Ascending aorta (tissue), 2 donors: ENCODE data around the gene KNSTRN. TPM values are rescaled to one million over a fixed set of nuclear protein-coding genes. Genes with fewer than 3 reads are reported as not detected.

Experiments
- DNase-seq, 2 donors: peaks; one replicate each; pipeline ENCODE4 v3.0.0-alpha.2; 2019; ENCODE audit warnings: low spot score in 2 of 2
- H3K27ac ChIP-seq, 2 donors: fragments of 200-600 bp; sonication (generic); one replicate each; pipeline ENCODE4 v1.5.1; 2016 to 2017; ENCODE audit warnings: mild to moderate bottlenecking in 1 of 2
- H3K27me3 ChIP-seq: fragments of 200-600 bp; sonication (generic); one replicate; pipeline ENCODE4 v1.5.1; 2017
- H3K36me3 ChIP-seq, 2 donors: fragments of 200-600 bp; sonication (generic); one replicate each; pipeline ENCODE4 v1.5.1; 2016
- H3K4me1 ChIP-seq, 2 donors: fragments of 200-600 bp; sonication (generic); one replicate each; pipeline ENCODE4 v1.5.1; 2016 to 2017; ENCODE audit warnings: mild to moderate bottlenecking in 1 of 2
- H3K4me3 ChIP-seq, 2 donors: fragments of 200-600 bp; sonication (generic); one replicate each; pipeline ENCODE4 v1.5.1; 2016 to 2017; ENCODE audit warnings: mild to moderate bottlenecking in 1 of 2
- H3K9me3 ChIP-seq, 2 donors: fragments of 200-600 bp; sonication (generic); one replicate each; pipeline ENCODE4 v1.5.1; 2016
- CTCF ChIP-seq, 3 experiments: fragments of 200-600 bp in 2 of 3; fragments of 450-650 bp in 1 of 3; sonication (generic) in 2 of 3; IDR thresholded peaks; one replicate each; pipeline ENCODE4 v1.5.1; 2016 to 2019; ENCODE audit warnings: antibody characterized with exemption in 3 of 3, mild to moderate bottlenecking in 1 of 3, moderate library complexity in 1 of 3
- intact Hi-C: fragments of 100-400 bp; cut with DNase I; formaldehyde crosslinking; loops from one replicate; pipeline ENCODE4 v1.15.1; 2023
- total RNA-seq: library from RNA; depleted of rRNA; stranded (reverse); fragments of >200 nt; gene quantifications from one replicate; pipeline ENCODE4 v1.1.0, GENCODE V29; 2016

Gene KNSTRN
- total RNA-seq, 1 donor from 2014 or later: 5.1 TPM

GRCh38 chr15:40335938-40336743, 46.4 kb upstream of the KNSTRN start:
- intact Hi-C loops: loop anchor here (1.0 to 5.0 kb wide), 2 partner anchors 12 to 234 kb away; no protein-coding TSS in a partner anchor
- no peak for DNase-seq
- Histone ChIP-seq H3K9me3 (no peaks in the 10 kb centered on the region), H3K4me3 (no peak overlapping the region), H3K4me1 (peaks cover 50 to 85% of the 10 kb centered on the region in 2 donors), H3K27ac (peak overlapping the region; percentile 98 to 99), H3K27me3 (no peaks in the 10 kb centered on the region), H3K36me3 (peaks cover 4 to 7% of the 10 kb centered on the region in 2 donors)
- no peak for TF ChIP-seq CTCF (IDR thresholded peaks at IDR 0.05)

- Histone ChIP-seq H3K36me3 (peaks cover 4 to 7% of the 10 kb centered on the region in 2 donors), H3K27me3 (no peaks in the 10 kb centered on the region), H3K4me3 (peak overlapping the region in 1 of 2 donors; percentile 40), H3K9me3 (no peaks in the 10 kb centered on the region), H3K27ac (peak overlapping the region; percentile 98 to 99), H3K4me1 (peaks cover 56 to 90% of the 10 kb centered on the region in 2 donors)
- DNase-seq: no peak
- peak in 1 of 3 experiments; percentile 17 for TF ChIP-seq CTCF (IDR thresholded peaks at IDR 0.05)
- intact Hi-C loops: loop anchor here (1.0 to 5.0 kb wide), 2 partner anchors 12 to 234 kb away; no protein-coding TSS in a partner anchor
These were observed 45.8 kb upstream of the KNSTRN start for GRCh38 chr15:40336744-40337122.

- H3K9me3 ChIP-seq: no peaks in the 10 kb centered on the region
- H3K4me3 ChIP-seq: peak overlapping the region; percentile 24 to 40
- peak overlapping the region; percentile 98 to 99 for H3K27ac ChIP-seq
- no peak for TF ChIP-seq CTCF (IDR thresholded peaks at IDR 0.05)
- H3K4me1 ChIP-seq: peaks cover 60 to 94% of the 10 kb centered on the region in 2 donors
- intact Hi-C loops: loop anchor here (5.0 kb wide), 1 partner anchor 235 kb away; no protein-coding TSS in a partner anchor
- H3K36me3 ChIP-seq: peaks cover 0 to 4% of the 10 kb centered on the region in 2 donors
- H3K27me3 ChIP-seq: no peaks in the 10 kb centered on the region
- no peak for DNase-seq
These were observed 44.9 kb upstream of the KNSTRN start for GRCh38 chr15:40337597-40337996.

GRCh38 chr15:40338041-40338657, 44.4 kb upstream of the KNSTRN start:
- TF ChIP-seq CTCF (IDR thresholded peaks at IDR 0.05): peak; percentile 56 to 77 (median 68)
- peak in 1 of 2 donors; percentile 89 for DNase-seq
- H3K27me3 ChIP-seq: no peaks in the 10 kb centered on the region
- peak overlapping the region; percentile 24 to 40 for H3K4me3 ChIP-seq
- intact Hi-C loops: loop anchor here (5.0 kb wide), 1 partner anchor 236 kb away; no protein-coding TSS in a partner anchor
- H3K9me3 ChIP-seq: no peaks in the 10 kb centered on the region
- H3K4me1 ChIP-seq: peaks cover 62 to 95% of the 10 kb centered on the region in 2 donors
- peaks cover 0 to 4% of the 10 kb centered on the region in 2 donors for H3K36me3 ChIP-seq
- peak overlapping the region; percentile 98 to 99 for H3K27ac ChIP-seq

GRCh38 chr15:40338921-40339620, 43.5 kb upstream of the KNSTRN start:
- H3K4me1 ChIP-seq: peaks cover 62 to 95% of the 10 kb centered on the region in 2 donors
- no peaks in the 10 kb centered on the region for H3K9me3 ChIP-seq
- TF ChIP-seq CTCF (IDR thresholded peaks at IDR 0.05): no peak
- peak in 1 of 2 donors; percentile 91 for DNase-seq
- H3K27me3 ChIP-seq: no peaks in the 10 kb centered on the region
- H3K27ac ChIP-seq: peak overlapping the region; percentile 98 to 99
- intact Hi-C loops: loop anchor here (5.0 kb wide), 1 partner anchor 237 kb away; no protein-coding TSS in a partner anchor
- H3K4me3 ChIP-seq: peak overlapping the region; percentile 40 to 47
- peaks cover 0 to 4% of the 10 kb centered on the region in 2 donors for H3K36me3 ChIP-seq
